PC-3 (cell line): ENCODE measurements around the gene HES1. TPM values are rescaled to one million over a fixed set of nuclear protein-coding genes. Genes with fewer than 3 reads are reported as not detected.
"Not testable (repeated sequence)": the region's sequence is repeated elsewhere in the genome, so short reads cannot be mapped to it uniquely, and the experiment has no call there.

Experiments
- ATAC-seq: fragments of 200-7000 bp; cut with Tn5 transposase; 2 replicates; pipeline ENCODE4 v1.9.1; 2020; ENCODE audit warnings: mild to moderate bottlenecking, moderate library complexity
- BruUV-seq: library from RNA; stranded (reverse); fragments of 400-500 nt; replicated peaks from 2 replicates; lab custom pipeline; 2021; lab: Mats Ljungman, UMichigan
- CTCF ChIA-PET: fragments of 300-600 bp; sonication (Branson Sonifier 250); formaldehyde crosslinking; loops from one replicate; lab custom pipeline; 2022; ENCODE audit warnings: antibody characterized with exemption; lab: Charles Lee
- POLR2A ChIA-PET: fragments of 300-600 bp; sonication (Branson Sonifier 250); formaldehyde crosslinking; loops from one replicate; lab custom pipeline; 2022; ENCODE audit warnings: antibody characterized with exemption; ENCODE audit not compliant: unreplicated experiment; lab: Charles Lee
- DNase-seq: peaks from one replicate; pipeline ENCODE4 v3.0.0-alpha.2; 2015
- H2AFZ ChIP-seq: fragments of 300-600 bp; sonication (generic); 2 replicates; pipeline ENCODE4 v1.6.0; 2016; ENCODE audit warnings: antibody characterized with exemption, low read length
- H3F3A ChIP-seq: fragments of 300-600 bp; sonication (generic); one replicate; pipeline ENCODE4 v1.6.0; 2017; ENCODE audit warnings: antibody characterized with exemption, low read length, control low read depth, mild to moderate bottlenecking; ENCODE audit not compliant: unreplicated experiment
- H3K27ac ChIP-seq: fragments of 300-600 bp; sonication (generic); 2 replicates; pipeline ENCODE4 v1.5.1; 2016; ENCODE audit warnings: mild to moderate bottlenecking, low read length
- H3K27me3 ChIP-seq: fragments of 300-600 bp; sonication (generic); 2 replicates; pipeline ENCODE4 v1.6.1; 2016; ENCODE audit warnings: low read length, mixed read lengths
- H3K36me3 ChIP-seq: fragments of 300-600 bp; sonication (generic); 2 replicates; pipeline ENCODE4 v1.6.1; 2016; ENCODE audit warnings: low read depth, mixed run types, low read length, mixed read lengths
- H3K4me1 ChIP-seq: fragments of 300-600 bp; sonication (generic); 2 replicates; pipeline ENCODE4 v1.5.1; 2016; ENCODE audit warnings: low read length; ENCODE audit not compliant: insufficient read depth
- H3K4me2 ChIP-seq: fragments of 300-600 bp; sonication (generic); 2 replicates; pipeline ENCODE4 v1.6.0; 2016; ENCODE audit warnings: low read length
- H3K4me3 ChIP-seq: fragments of 300-600 bp; sonication (generic); 2 replicates; pipeline ENCODE4 v1.5.1; 2016; ENCODE audit warnings: mild to moderate bottlenecking, low read length, mixed read lengths
- H3K79me2 ChIP-seq: fragments of 300-600 bp; sonication (generic); 2 replicates; pipeline ENCODE4 v1.6.1; 2017; ENCODE audit warnings: low read length, mixed read lengths
- H3K9ac ChIP-seq: fragments of 300-600 bp; sonication (generic); 2 replicates; pipeline ENCODE4 v1.6.0; 2016; ENCODE audit warnings: mild to moderate bottlenecking, low read length
- H3K9me2 ChIP-seq: fragments of 300-600 bp; sonication (generic); replicated peaks from 2 replicates; pipeline ENCODE4 v1.6.1; 2016; ENCODE audit warnings: mixed run types, low read length, mixed read lengths
- H3K9me3 ChIP-seq: fragments of 300-600 bp; sonication (generic); 2 replicates; pipeline ENCODE4 v1.6.1; 2016; ENCODE audit warnings: low read length, mixed read lengths
- H4K20me1 ChIP-seq: fragments of 300-600 bp; sonication (generic); 2 replicates; pipeline ENCODE4 v1.6.1; 2016; ENCODE audit warnings: low read length, mixed read lengths
- EZH2 ChIP-seq: fragments of 300-600 bp; sonication (generic); IDR thresholded peaks from one replicate; pipeline ENCODE4 v1.6.1; 2017; ENCODE audit warnings: antibody characterized with exemption, mild to moderate bottlenecking, low read length; ENCODE audit not compliant: unreplicated experiment
- EZH2phosphoT487 ChIP-seq: fragments of 300-600 bp; sonication (generic); IDR thresholded peaks from 2 replicates; pipeline ENCODE4 v1.6.1; 2018; ENCODE audit warnings: mild to moderate bottlenecking, antibody characterized with exemption, low read length, borderline replicate concordance
- intact Hi-C: fragments of 100-400 bp; cut with micrococcal nuclease; formaldehyde crosslinking; loops from 2 replicates; pipeline ENCODE4 v1.9.0; 2023
- total RNA-seq: library from RNA; depleted of rRNA; stranded (reverse); fragments of >200 nt; gene quantifications from 2 replicates; pipeline ENCODE4 v1.2.3, GENCODE V29; 2014
- TF ChIP-seq, protein P1 (sequence below): fragments of 300-600 bp; sonication (generic); conservative IDR thresholded peaks from 2 replicates; pipeline ENCODE4 v1.5.1; 2017; ENCODE audit warnings: antibody characterized with exemption, low read depth, mild to moderate bottlenecking, low read length

The HES1 gene
- total RNA-seq, 1 experiment from 2014 or later: 906 TPM

- no peaks in the 10 kb centered on the region for H3K79me2 ChIP-seq
- ChIA-PET CTCF (interaction anchor here (0.7 kb wide), 1 partner anchor 43 kb away, joined by 3 read pairs; no protein-coding TSS in a partner anchor), POLR2A (interaction anchor here (0.5 to 2.8 kb wide), 13 partner anchors 23 to 623 kb away, joined by 3 to 26 read pairs (median 4); partner anchors contain the start of gene HES1)
- peak overlapping the region; percentile 67 for H3K4me2 ChIP-seq
- H3F3A ChIP-seq: peaks cover 4% of the 10 kb centered on the region
- H3K9me3 ChIP-seq: no peaks in the 10 kb centered on the region
- H3K4me1 ChIP-seq: peaks cover 39% of the 10 kb centered on the region
- 0 out of 2 replicates have a peak overlapping the region, but pooled peaks have one; percentile 21 for H3K4me3 ChIP-seq
- ATAC-seq (peak; percentile 88), DNase-seq (peak; percentile 99)
- peak; percentile 94 for TF ChIP-seq EZH2phosphoT487
- no peak for TF ChIP-seq EZH2
- H3K27ac ChIP-seq: peak overlapping the region; percentile 73
- intact Hi-C loops: loop anchor here (1.0 to 2.0 kb wide), 6 partner anchors 15 to 217 kb away; partner anchors contain the start of gene HES1
- H2AFZ ChIP-seq: no peak overlapping the region
- no peaks in the 10 kb centered on the region for H4K20me1 ChIP-seq
- BruUV-seq: TSS peak; percentile 97
- H3K36me3 ChIP-seq: no peaks in the 10 kb centered on the region
- H3K27me3 ChIP-seq: no peaks in the 10 kb centered on the region
- H3K9ac ChIP-seq: peak overlapping the region; percentile 37
- H3K9me2 ChIP-seq: no peaks in the 10 kb centered on the region
These were observed 46.4 kb upstream of the HES1 start for GRCh38 chr3:194089357-194090177.

- H3F3A ChIP-seq, H3K9me3 ChIP-seq, H3K36me3 ChIP-seq, H3K79me2 ChIP-seq, H3K27me3 ChIP-seq, H2AFZ ChIP-seq, H4K20me1 ChIP-seq, CTCF ChIA-PET, DNase-seq, H3K9me2 ChIP-seq, ATAC-seq, BruUV-seq: not testable (repeated sequence)
- H3K27ac ChIP-seq: peak overlapping the region; percentile 73
- H3K4me2 ChIP-seq: peak overlapping the region; percentile 62
- peaks cover 41% of the 10 kb centered on the region for H3K4me1 ChIP-seq
- 0 out of 2 replicates have a peak overlapping the region, but pooled peaks have one; percentile 21 for H3K4me3 ChIP-seq
- H3K9ac ChIP-seq: peak overlapping the region; percentile 29
- intact Hi-C loops: loop anchor here (2.0 kb wide), 1 partner anchor 31 kb away; no protein-coding TSS in a partner anchor
- POLR2A ChIA-PET: interaction anchor here (1.1 to 2.8 kb wide), 6 partner anchors 41 to 232 kb away, joined by 4 to 26 read pairs (median 6); partner anchors contain the start of gene HES1
These were observed 45.8 kb upstream of the HES1 start for GRCh38 chr3:194090178-194090555.

GRCh38 chr3:194090716-194091115, 45.2 kb upstream of the HES1 start:
- Histone ChIP-seq H3K79me2 (no peaks in the 10 kb centered on the region), H2AFZ (no peak overlapping the region), H3K4me3 (no peak overlapping the region), H3K27me3 (no peaks in the 10 kb centered on the region), H4K20me1 (no peaks in the 10 kb centered on the region), H3K27ac (peak overlapping the region; percentile 75), H3K4me2 (peak overlapping the region; percentile 50), H3K9ac (peak overlapping the region; percentile 27; the same call in 1 of the 2 replicates), H3K4me1 (peaks cover 46% of the 10 kb centered on the region), H3K36me3 (no peaks in the 10 kb centered on the region), H3F3A (peaks cover 4% of the 10 kb centered on the region), H3K9me3 (no peaks in the 10 kb centered on the region), H3K9me2 (no peaks in the 10 kb centered on the region)
- TF ChIP-seq EZH2 (no peak), EZH2phosphoT487 (no peak)
- TF ChIP-seq, protein P1, sequence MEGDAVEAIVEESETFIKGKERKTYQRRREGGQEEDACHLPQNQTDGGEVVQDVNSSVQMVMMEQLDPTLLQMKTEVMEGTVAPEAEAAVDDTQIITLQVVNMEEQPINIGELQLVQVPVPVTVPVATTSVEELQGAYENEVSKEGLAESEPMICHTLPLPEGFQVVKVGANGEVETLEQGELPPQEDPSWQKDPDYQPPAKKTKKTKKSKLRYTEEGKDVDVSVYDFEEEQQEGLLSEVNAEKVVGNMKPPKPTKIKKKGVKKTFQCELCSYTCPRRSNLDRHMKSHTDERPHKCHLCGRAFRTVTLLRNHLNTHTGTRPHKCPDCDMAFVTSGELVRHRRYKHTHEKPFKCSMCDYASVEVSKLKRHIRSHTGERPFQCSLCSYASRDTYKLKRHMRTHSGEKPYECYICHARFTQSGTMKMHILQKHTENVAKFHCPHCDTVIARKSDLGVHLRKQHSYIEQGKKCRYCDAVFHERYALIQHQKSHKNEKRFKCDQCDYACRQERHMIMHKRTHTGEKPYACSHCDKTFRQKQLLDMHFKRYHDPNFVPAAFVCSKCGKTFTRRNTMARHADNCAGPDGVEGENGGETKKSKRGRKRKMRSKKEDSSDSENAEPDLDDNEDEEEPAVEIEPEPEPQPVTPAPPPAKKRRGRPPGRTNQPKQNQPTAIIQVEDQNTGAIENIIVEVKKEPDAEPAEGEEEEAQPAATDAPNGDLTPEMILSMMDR: no peak
- intact Hi-C loops: loop anchor here (2.0 kb wide), 1 partner anchor 30 kb away; no protein-coding TSS in a partner anchor
- ChIA-PET CTCF (interaction anchor here (0.8 kb wide), 1 partner anchor 51 kb away, joined by 3 read pairs; no protein-coding TSS in a partner anchor), POLR2A (interaction anchor here (0.5 to 2.8 kb wide), 5 partner anchors 40 to 446 kb away, joined by 4 to 26 read pairs (median 9); partner anchors contain the start of gene HES1)
- DNase-seq: no peak
- ATAC-seq: no peak
- BruUV-seq: no TSS peak
